Heart right ventricle (tissue), 16 donors: ENCODE results near the gene KCNN1. TPM values are rescaled to one million over a fixed set of nuclear protein-coding genes. Genes with fewer than 3 reads are reported as not detected.

ENCODE experiments used
- ATAC-seq, 8 donors: fragments of 200-7000 bp; cut with Tn5 transposase; one replicate each; pipeline ENCODE4 v1.9.1; 2020; ENCODE audit warnings: mild to moderate bottlenecking in 8 of 8, moderate library complexity in 8 of 8, moderate number of reproducible peaks in 1 of 8
- DNase-seq, 2 donors: peaks; one replicate each; pipeline ENCODE4 v3.0.0-alpha.2; 2020
- H3K27ac ChIP-seq, 10 donors: fragments of 200-600 bp; sonication (generic) in 2 of 10; one replicate each; pipeline versions ENCODE4 v1.5.0 to v1.8.0; 2020 to 2022; ENCODE audit warnings: mild to moderate bottlenecking in 3 of 10
- H3K27me3 ChIP-seq, 7 donors: fragments of 200-600 bp; one replicate each; pipeline ENCODE4 v1.8.0; 2021 to 2022; ENCODE audit warnings: mild to moderate bottlenecking in 2 of 7
- H3K36me3 ChIP-seq, 9 donors: fragments of 200-600 bp; sonication (generic) in 1 of 9; one replicate each; pipeline versions ENCODE4 v1.5.0 to v1.8.0; 2020 to 2022; ENCODE audit warnings: mild to moderate bottlenecking in 2 of 9
- H3K4me1 ChIP-seq, 9 donors: fragments of 200-600 bp; sonication (generic) in 1 of 9; one replicate each; pipeline versions ENCODE4 v1.5.0 to v1.8.0; 2020 to 2022; ENCODE audit warnings: mild to moderate bottlenecking in 4 of 9
- H3K4me3 ChIP-seq, 10 donors: fragments of 200-600 bp; sonication (generic) in 2 of 10; one replicate each; pipeline versions ENCODE4 v1.5.0 to v1.8.0; 2020 to 2022; ENCODE audit warnings: mild to moderate bottlenecking in 7 of 10, moderate library complexity in 2 of 10
- H3K9me3 ChIP-seq, 11 donors: fragments of 200-600 bp in 10 of 11; sonication (generic) in 2 of 11; one replicate each; pipeline versions ENCODE4 v1.5.0 to v1.8.0; 2013 to 2022; ENCODE audit warnings: mild to moderate bottlenecking in 2 of 11, control low read depth in 1 of 11, moderate library complexity in 1 of 11
- CTCF ChIP-seq, 9 donors: fragments of 200-600 bp; sonication (generic) in 2 of 9; IDR thresholded peaks; one replicate each; pipeline versions ENCODE4 v1.5.0 to v1.8.0; 2021 to 2022; ENCODE audit warnings: antibody characterized with exemption in 9 of 9, mild to moderate bottlenecking in 5 of 9, moderate library complexity in 1 of 9
- WGBS, 2 donors: extraction: QIAGEN DNeasy Blood & Tissue Kit; methylation state at CpG; one replicate each; pipeline ENCODE4 v1.1.7; 2013; ENCODE audit warnings: inconsistent platforms in 1 of 2; 5-methylcytosine and 5-hydroxymethylcytosine counted together
- intact Hi-C, 10 donors: fragments of 100-400 bp; cut with DNase I; formaldehyde crosslinking; loops; one replicate each; pipeline versions ENCODE4 v1.11.1 to v1.14.2; 2022
- polyA plus RNA-seq, 2 donors: library from polyadenylated mRNA; stranded (reverse); fragments of 200-250 nt; gene quantifications; one replicate each; pipeline ENCODE4 v1.2.3, GENCODE V29; 2013
- total RNA-seq, 10 donors: library from RNA; stranded (reverse); fragmentation: NEBNext Ultra II Directional in 3 of 10; extraction: Animal tissue kit (Norgen Biotek cat#: 25700) in 3 of 10; gene quantifications; one replicate each; pipeline versions ENCODE4 v1.2.1 to v1.2.4, GENCODE V29; 2021 to 2023
- donor health status: Arrhythmogenic right ventricular cardiomyopathy.
- donor health status: ischemic (EF 13 %, LVEDD 7.1; RV severe dilation, severe dysfunction).
- donor health status: healthy with polysubstance abuse.
- donor health status: DM: no; HTN: yes; CAD: no.
- donor health status: DM: no; HTN: no; CAD: no.
- donor health status: ischemic (EF 25% LVEDD 6.9; RV normal size, moderate dysfunction).
- donor health status: ischemic (EF 25% LVEDD 5.7; RV mildly dilated, moderate dysfunction).
- donor health status: healthy.
- donor health status: DM: yes; HTN: yes; CAD: no.
- donor health status: Ischemic cardiomyopathy.
- donor health status: ischemic (EF 35%, LVEDD 5.7; RV mildly dilated, moderate dysfunction).
- donor health status: nonischemic (EF 11% LVEDD 7.7; RV severe dilation, severe dysfunction).
- donor health status: DM: yes; HTN: yes; CAD: no.
- donor health status: PGD.
- donor health status: ischemic (EF 29% LVEDD 5.4; RV normal size, mild dysfunction).
- donor health status: nonischemic (EF 23%, LVEDD 6.1; RV moderate dilation, normal function).

The KCNN1 gene
- total and polyA plus RNA-seq, 12 donors = 0.72 TPM; not detected in 11

GRCh38 chr19:17932485-17933338 lies 34.2 kb upstream of the KCNN1 start, which contains the start of gene CCDC124:
CCDC124 (plus strand) TSS chr19:17933015; CDS start chr19:17936421, 3,406 bp downstream.
- H3K27me3 ChIP-seq = no peaks in the 10 kb centered on the region
- TF ChIP-seq CTCF (IDR thresholded peaks at IDR 0.05) = peak; percentile 62 to 96 (median 81)
- peak; percentile 90 for DNase-seq
- H3K27ac ChIP-seq = peak within 1 kb of the TSS in 9 of 10 donors; percentile 74 to 98 (median 85)
- ATAC-seq = peak; percentile 95 to 99 (median 97)
- peak within 1 kb of the TSS; percentile 64 to 98 (median 88) for H3K4me3 ChIP-seq
- H3K4me1 ChIP-seq = peaks cover 5 to 22% (median 20%) of the 10 kb centered on the region in 9 donors
- peaks cover 0 to 22% (median 0%) of the 10 kb centered on the region in 9 donors for H3K36me3 ChIP-seq
- no peaks in the 10 kb centered on the region for H3K9me3 ChIP-seq
- WGBS, 2 donors = 0% methylated on average over 64 of the region's 64 CpGs
- intact Hi-C loops = loop anchor here in 9 of 10 donors (1.0 to 10.0 kb wide), 7 partner anchors 15 to 122 kb away; partner anchors contain the start of gene RPL18A (in 5 of the 9)

GRCh38 chr19:17933414-17934129 lies 33.3 kb upstream of the KCNN1 start:
- Histone ChIP-seq H3K9me3 (no peaks in the 10 kb centered on the region), H3K4me3 (peak overlapping the region; percentile 64 to 98 (median 88)), H3K27me3 (no peaks in the 10 kb centered on the region), H3K4me1 (peaks cover 5 to 22% (median 20%) of the 10 kb centered on the region in 9 donors), H3K27ac (peak overlapping the region in 7 of 10 donors; percentile 74 to 98 (median 86)), H3K36me3 (peaks cover 0 to 31% (median 0%) of the 10 kb centered on the region in 9 donors)
- DNase-seq (no peak), ATAC-seq (peak in 1 of 8 donors; percentile 14)
- TF ChIP-seq CTCF (IDR thresholded peaks at IDR 0.05) = no peak
- WGBS, 2 donors = 22 to 23% methylated on average over 19 of the region's 19 CpGs
- intact Hi-C loops = loop anchor here in 6 of 10 donors (2.0 to 10.0 kb wide), 5 partner anchors 71 to 121 kb away; partner anchors contain the start of gene RPL18A (in 1 of the 6)

DNA sequence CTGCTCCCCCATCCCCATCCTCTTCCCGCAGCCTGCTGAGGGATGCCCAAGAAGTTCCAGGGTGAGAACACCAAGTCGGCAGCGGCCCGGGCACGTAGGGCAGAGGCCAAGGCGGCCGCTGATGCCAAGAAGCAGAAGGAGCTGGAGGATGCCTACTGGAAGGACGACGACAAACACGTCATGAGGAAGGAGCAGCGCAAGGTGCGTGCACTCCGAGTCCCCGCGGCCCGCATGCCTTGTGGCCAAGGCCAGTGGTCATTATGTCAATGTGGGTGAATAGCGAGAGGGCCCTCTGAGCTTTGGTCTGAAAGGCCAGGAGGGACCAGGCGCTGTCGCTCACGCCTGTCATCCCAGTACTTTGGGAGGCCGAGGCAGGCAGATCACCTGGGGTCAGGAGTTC lies 30.5 kb upstream of the KCNN1 start:
- H3K27me3 ChIP-seq = no peaks in the 10 kb centered on the region
- 92 to 93% methylated on average over 21 of the region's 21 CpGs for WGBS, 2 donors
- ATAC-seq = no peak
- H3K4me3 ChIP-seq = no peak overlapping the region
- no peak for TF ChIP-seq CTCF (IDR thresholded peaks at IDR 0.05)
- DNase-seq = no peak
- H3K27ac ChIP-seq = no peak overlapping the region
- peaks cover 5 to 22% (median 20%) of the 10 kb centered on the region in 9 donors for H3K4me1 ChIP-seq
- peaks cover 0 to 55% (median 6%) of the 10 kb centered on the region in 9 donors for H3K36me3 ChIP-seq
- no peaks in the 10 kb centered on the region for H3K9me3 ChIP-seq
- intact Hi-C loops = loop anchor here in 3 of 10 donors (5.0 to 10.0 kb wide), 3 partner anchors 61 to 121 kb away; no protein-coding TSS in a partner anchor

- no peak for TF ChIP-seq CTCF (IDR thresholded peaks at IDR 0.05)
- peaks cover 5 to 15% (median 11%) of the 10 kb centered on the region in 9 donors for H3K4me1 ChIP-seq
- peaks cover 0 to 64% (median 6%) of the 10 kb centered on the region in 9 donors for H3K36me3 ChIP-seq
- H3K4me3 ChIP-seq = no peak overlapping the region
- H3K27me3 ChIP-seq = no peaks in the 10 kb centered on the region
- DNase-seq (no peak), ATAC-seq (no peak)
- intact Hi-C loops = loop anchor here in 3 of 10 donors (5.0 to 10.0 kb wide), 3 partner anchors 60 to 120 kb away; no protein-coding TSS in a partner anchor
- 89 to 93% methylated on average over 9 of the region's 9 CpGs for whole genome bisulfite sequencing, 2 donors
- no peak overlapping the region for H3K27ac ChIP-seq
- H3K9me3 ChIP-seq = no peaks in the 10 kb centered on the region
Measured at GRCh38 chr19:17937371-17937900, 29.5 kb upstream of the KCNN1 start.
